Adrenal gland (tissue), 5 donors: ENCODE measurements around the gene PRKCE.

Experiments used
- CTCF ChIP-seq, 6 experiments: fragments of 450-650 bp in 4 of 6; fragments of 200-600 bp in 2 of 6; sonication (generic) in 1 of 6; IDR thresholded peaks; 1 replicate in 5 of 6; 2 replicates in 1 of 6; pipeline versions ENCODE4 v1.5.1 to v1.8.0; 2016 to 2021; ENCODE audit warnings: antibody characterized with exemption in 6 of 6, mild to moderate bottlenecking in 2 of 6, moderate library complexity in 1 of 6
- POLR2A ChIP-seq, 2 donors: fragments of 450-650 bp; IDR thresholded peaks; one replicate each; pipeline ENCODE4 v1.6.1; 2017; ENCODE audit warnings: antibody characterized with exemption in 2 of 2, mild to moderate bottlenecking in 2 of 2, moderate library complexity in 1 of 2
- donor health status: DM: no; HTN: no; CAD: no.

GRCh38 chr2:45837812-45838341 lies 186.4 kb downstream of the PRKCE start:
- no peak for TF ChIP-seq CTCF (IDR thresholded peaks at IDR 0.05)
- TF ChIP-seq POLR2A (IDR thresholded peaks at IDR 0.05), result no peak
